Measurements from ENCODE around the gene TOP3A. TPM values are rescaled to one million over a fixed set of nuclear protein-coding genes. Genes with fewer than 3 reads are reported as not detected.

TOP3A gene
- total and polyA plus RNA-seq, 8 donors, result 7.6 to 311 (median 23.5) TPM

DNA sequence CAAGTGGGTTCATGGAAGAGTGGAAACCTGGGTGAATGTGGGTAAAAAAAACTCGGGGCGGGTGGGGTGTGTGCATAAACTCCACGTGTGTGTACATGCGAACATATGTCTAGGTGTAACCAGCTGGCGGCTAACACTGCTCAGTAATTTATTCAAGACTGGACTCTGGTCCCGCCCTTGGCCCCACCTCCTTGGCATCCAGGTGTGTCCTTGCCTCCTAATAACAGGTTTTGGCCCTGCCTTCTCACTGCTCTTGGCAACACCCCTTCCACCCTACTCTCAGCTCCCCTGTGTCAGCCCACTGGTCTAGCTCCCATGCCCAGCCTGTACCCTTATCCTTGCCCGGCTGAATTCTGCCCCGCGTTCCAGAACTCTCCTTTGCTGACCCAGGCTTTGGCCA is 64.5 kb downstream of the TOP3A start:
- no peak overlapping the region for H3K4me3 ChIP-seq
- 31 to 65% (median 48%) methylated on average over 9 of the region's 9 CpGs for WGBS, 5 donors
- TF ChIP-seq, protein P1, sequence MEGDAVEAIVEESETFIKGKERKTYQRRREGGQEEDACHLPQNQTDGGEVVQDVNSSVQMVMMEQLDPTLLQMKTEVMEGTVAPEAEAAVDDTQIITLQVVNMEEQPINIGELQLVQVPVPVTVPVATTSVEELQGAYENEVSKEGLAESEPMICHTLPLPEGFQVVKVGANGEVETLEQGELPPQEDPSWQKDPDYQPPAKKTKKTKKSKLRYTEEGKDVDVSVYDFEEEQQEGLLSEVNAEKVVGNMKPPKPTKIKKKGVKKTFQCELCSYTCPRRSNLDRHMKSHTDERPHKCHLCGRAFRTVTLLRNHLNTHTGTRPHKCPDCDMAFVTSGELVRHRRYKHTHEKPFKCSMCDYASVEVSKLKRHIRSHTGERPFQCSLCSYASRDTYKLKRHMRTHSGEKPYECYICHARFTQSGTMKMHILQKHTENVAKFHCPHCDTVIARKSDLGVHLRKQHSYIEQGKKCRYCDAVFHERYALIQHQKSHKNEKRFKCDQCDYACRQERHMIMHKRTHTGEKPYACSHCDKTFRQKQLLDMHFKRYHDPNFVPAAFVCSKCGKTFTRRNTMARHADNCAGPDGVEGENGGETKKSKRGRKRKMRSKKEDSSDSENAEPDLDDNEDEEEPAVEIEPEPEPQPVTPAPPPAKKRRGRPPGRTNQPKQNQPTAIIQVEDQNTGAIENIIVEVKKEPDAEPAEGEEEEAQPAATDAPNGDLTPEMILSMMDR (IDR thresholded peaks at IDR 0.05), result no peak
- TF ChIP-seq EP300 (IDR thresholded peaks at IDR 0.05) (no peak), POLR2AphosphoS5 (IDR thresholded peaks at IDR 0.05) (peak in 1 of 3 donors; percentile 34)
- intact Hi-C loops (cut with DNase I; ENCODE audit: low total_unique reads), result no loop called here
- H3K27me3 ChIP-seq, result no peaks in the 10 kb centered on the region
- H3K36me3 ChIP-seq, result peaks cover 77 to 100% (median 99%) of the 10 kb centered on the region in 4 donors
- peaks cover 23 to 38% (median 32%) of the 10 kb centered on the region in 4 donors for H3K4me1 ChIP-seq
- peak; percentile 67 to 87 for DNase-seq
- H3K9me3 ChIP-seq, result no peaks in the 10 kb centered on the region
- H3K27ac ChIP-seq, result no peak overlapping the region

DNA sequence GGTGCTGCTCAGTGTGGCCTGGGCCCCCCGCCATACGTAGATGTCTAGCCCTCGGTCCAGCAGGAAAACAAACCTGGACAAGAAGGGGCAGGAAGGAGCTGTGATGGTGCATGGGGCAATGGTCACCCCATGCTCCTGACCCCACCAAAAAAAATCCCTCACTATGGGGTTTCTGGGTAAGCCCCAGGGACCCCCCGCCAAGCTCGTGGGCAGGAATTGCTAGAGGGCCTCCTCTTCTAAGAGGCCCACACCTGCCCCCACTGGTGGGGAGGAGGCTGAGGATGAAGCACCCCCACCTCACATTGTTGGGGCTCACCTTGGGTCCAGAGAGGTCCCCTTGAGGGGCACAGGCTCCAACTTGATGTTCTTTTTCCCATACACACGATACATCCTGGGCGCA is 66.0 kb downstream of the TOP3A start:
- intact Hi-C loops (cut with DNase I; ENCODE audit: low total_unique reads), result no loop called here
- TF ChIP-seq POLR2AphosphoS5 (IDR thresholded peaks at IDR 0.05) (no peak), EP300 (IDR thresholded peaks at IDR 0.05) (no peak)
- TF ChIP-seq, protein P1 (IDR thresholded peaks at IDR 0.05), result no peak
- H3K4me1 ChIP-seq, result peaks cover 23 to 38% (median 32%) of the 10 kb centered on the region in 4 donors
- 89 to 94% (median 94%) methylated on average over 4 to 7 of the region's 7 CpGs for WGBS, 5 donors
- H3K36me3 ChIP-seq, result peaks cover 69 to 100% (median 98%) of the 10 kb centered on the region in 4 donors
- H3K9me3 ChIP-seq, result no peaks in the 10 kb centered on the region
- H3K27me3 ChIP-seq, result no peaks in the 10 kb centered on the region
- DNase-seq, result no peak
- H3K27ac ChIP-seq, result peak overlapping the region in 3 of 5 donors; percentile 13 to 82 (median 81)
- H3K4me3 ChIP-seq, result no peak overlapping the region

DNA sequence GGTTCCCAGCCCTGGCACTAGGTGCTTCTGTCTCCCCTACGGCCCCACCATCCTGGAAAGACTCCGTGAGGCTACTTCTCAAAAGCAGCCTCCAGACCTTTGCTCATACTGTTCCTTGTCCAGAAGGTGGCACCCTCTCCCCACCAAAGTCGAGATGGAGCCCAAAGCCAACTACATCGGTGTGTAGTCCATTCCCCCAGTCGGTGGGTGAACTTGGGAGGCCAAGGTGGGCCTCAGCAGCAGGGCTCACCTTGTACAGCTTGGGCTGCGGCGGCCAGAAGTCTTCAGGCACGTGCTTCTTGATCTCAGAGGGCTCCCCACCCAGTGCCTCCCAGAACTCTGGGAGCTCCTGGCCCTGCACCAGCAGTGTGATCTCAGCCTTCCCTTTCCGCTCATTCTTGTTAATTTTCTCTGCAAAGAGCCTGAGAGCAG is 66.5 kb downstream of the TOP3A start:
- 14 to 29% (median 21%) methylated on average over 9 of the region's 9 CpGs for WGBS, 5 donors
- Histone ChIP-seq H3K27me3 (no peaks in the 10 kb centered on the region), H3K9me3 (no peaks in the 10 kb centered on the region), H3K4me1 (peaks cover 23 to 38% (median 32%) of the 10 kb centered on the region in 4 donors), H3K4me3 (no peak overlapping the region), H3K27ac (peak overlapping the region in 3 of 5 donors; percentile 56 to 82 (median 81)), H3K36me3 (peaks cover 64 to 100% (median 98%) of the 10 kb centered on the region in 4 donors)
- intact Hi-C loops (cut with DNase I; ENCODE audit: low total_unique reads), result no loop called here
- DNase-seq, result peak; percentile 67 to 91
- TF ChIP-seq, protein P1 (IDR thresholded peaks at IDR 0.05), result peak in 5 of 7 experiments; percentile 38 to 62 (median 61)
- no peak for TF ChIP-seq POLR2A (IDR thresholded peaks at IDR 0.05)
- TF ChIP-seq POLR2AphosphoS5 (IDR thresholded peaks at IDR 0.05), result peak in 1 of 3 donors; percentile 57

DNA sequence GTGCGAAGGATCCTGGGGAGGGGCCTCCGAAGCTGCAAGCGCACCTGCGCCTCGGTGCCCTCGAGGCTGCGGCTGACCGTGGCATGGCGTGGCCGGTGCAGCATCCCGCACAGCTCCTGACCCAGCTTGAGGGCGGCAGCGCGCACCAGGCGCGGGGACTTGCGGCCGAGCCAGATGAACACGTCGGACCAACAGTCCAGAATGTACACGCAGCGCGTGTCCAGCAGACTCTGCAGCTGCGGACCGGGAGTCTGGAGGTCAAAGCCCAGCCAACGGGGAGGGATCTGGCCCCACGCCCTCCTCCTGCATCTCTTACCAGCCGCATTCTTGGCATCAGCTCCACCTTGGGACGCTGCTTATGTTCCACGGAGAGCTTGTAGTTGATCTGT is 67.2 kb downstream of the TOP3A start:
- WGBS, 5 donors, result 18 to 70% (median 55%) methylated on average over 3 to 30 of the region's 30 CpGs
- H3K36me3 ChIP-seq, result peaks cover 59 to 99% (median 97%) of the 10 kb centered on the region in 4 donors
- intact Hi-C loops (cut with DNase I; ENCODE audit: low total_unique reads), result no loop called here

More for the DNA sequence above, 67.2 kb downstream of the TOP3A start:
- Histone ChIP-seq H3K27ac (peak overlapping the region; percentile 59 to 89 (median 81)), H3K9me3 (no peaks in the 10 kb centered on the region), H3K4me3 (peak overlapping the region in 1 of 4 donors; percentile 39), H3K27me3 (no peaks in the 10 kb centered on the region), H3K4me1 (peaks cover 23 to 38% (median 32%) of the 10 kb centered on the region in 4 donors)
- no peak for TF ChIP-seq POLR2A (IDR thresholded peaks at IDR 0.05)
- TF ChIP-seq POLR2AphosphoS5 (IDR thresholded peaks at IDR 0.05), result no peak
- no peak for TF ChIP-seq EP300 (IDR thresholded peaks at IDR 0.05)
- TF ChIP-seq, protein P1 (IDR thresholded peaks at IDR 0.05), result no peak
- peak; percentile 41 to 62 for DNase-seq
